ENCODE results near the gene PCDHGA5.

GRCh38 chr5:141319202-141319601 is 44.8 kb upstream of the PCDHGA5 start:
- TF ChIP-seq SIN3A (conservative IDR thresholded peaks at IDR 0.05 in 1 of 2, IDR thresholded peaks at IDR 0.05 in 1 of 2; ENCODE audit: low read depth in 1 of 2, low read length in 2 of 2), result no peak
- TF ChIP-seq POLR2AphosphoS5 (IDR thresholded peaks at IDR 0.05; ENCODE audit: low read depth, low read length), result no peak
- TF ChIP-seq EP300 (IDR thresholded peaks at IDR 0.05; ENCODE audit: borderline replicate concordance in 1 of 2, low read depth in 2 of 2, low read length in 2 of 2), result no peak
- no peak for TF ChIP-seq SUZ12 (IDR thresholded peaks at IDR 0.05; ENCODE audit: low read length)
- TF ChIP-seq CTCF (IDR thresholded peaks at IDR 0.05; ENCODE audit: control extremely low read depth in 1 of 3, insufficient read depth in 1 of 3, low read depth in 1 of 3, low read length in 3 of 3), result no peak
- no peak for TF ChIP-seq EZH2 (IDR thresholded peaks at IDR 0.05; ENCODE audit: low read depth, low read length, severe bottlenecking)
- no peak for TF ChIP-seq E2F6 (IDR thresholded peaks at IDR 0.05)
- TF ChIP-seq TCF12 (IDR thresholded peaks at IDR 0.05; ENCODE audit: low read depth, low read length), result no peak

All from H1 (cell line).